Ectodermal cell (in vitro differentiated cells): ENCODE results near the gene PTGIS.

ENCODE experiments used
- H3K27ac ChIP-seq: 2 replicates; pipeline ENCODE4 v1.7.0; 2013; ENCODE audit warnings: mild to moderate bottlenecking, low read depth, low read length; ENCODE audit not compliant: insufficient read depth, poor library complexity, severe bottlenecking
- H3K27me3 ChIP-seq: 2 replicates; pipeline ENCODE4 v1.7.0; 2013; ENCODE audit warnings: mild to moderate bottlenecking, low read length; ENCODE audit not compliant: insufficient read depth, control insufficient read depth, poor library complexity, severe bottlenecking
- H3K36me3 ChIP-seq: one replicate; pipeline ENCODE4 v1.7.0; 2013; ENCODE audit warnings: low read length; ENCODE audit not compliant: control insufficient read depth, insufficient read depth
- H3K4me1 ChIP-seq: one replicate; pipeline ENCODE4 v1.7.0; 2013; ENCODE audit warnings: low read length; ENCODE audit not compliant: control insufficient read depth, insufficient read depth
- H3K4me3 ChIP-seq: 2 replicates; pipeline ENCODE4 v1.7.0; 2013; ENCODE audit warnings: low read depth, low read length, control low read depth; ENCODE audit not compliant: insufficient read depth
- H3K9me3 ChIP-seq: 2 replicates; pipeline ENCODE4 v1.7.0; 2013; ENCODE audit warnings: mild to moderate bottlenecking, low read length, moderate library complexity; ENCODE audit not compliant: control insufficient read depth
- WGBS, 2 experiments: methylation state at CpG; one replicate each; pipeline ENCODE4 v1.1.7; 2013; ENCODE audit warnings: missing lambda C conversion rate in 2 of 2; 5-methylcytosine and 5-hydroxymethylcytosine counted together

PTGIS gene

GRCh38 chr20:49559411-49560081 is 8.4 kb downstream of the PTGIS start:
- H3K4me1 ChIP-seq: peaks cover 4% of the 10 kb centered on the region
- no peak overlapping the region for H3K27ac ChIP-seq
- no peak overlapping the region for H3K4me3 ChIP-seq
- H3K9me3 ChIP-seq: no peaks in the 10 kb centered on the region
- 95% methylated on average over 19 of the region's 19 CpGs for WGBS, 2 experiments
- no peaks in the 10 kb centered on the region for H3K27me3 ChIP-seq
- peaks cover 4% of the 10 kb centered on the region for H3K36me3 ChIP-seq

- Histone ChIP-seq H3K4me3 (no peak overlapping the region), H3K9me3 (no peaks in the 10 kb centered on the region), H3K4me1 (peaks cover 4% of the 10 kb centered on the region), H3K36me3 (peaks cover 4% of the 10 kb centered on the region), H3K27ac (no peak overlapping the region), H3K27me3 (no peaks in the 10 kb centered on the region)
- WGBS, 2 experiments: 67 to 76% methylated on average over 7 to 8 of the region's 8 CpGs
Measured at GRCh38 chr20:49558826-49559225, 9.1 kb downstream of the PTGIS start.

GRCh38 chr20:49557449-49557848 is 10.5 kb downstream of the PTGIS start:
- Histone ChIP-seq H3K36me3 (peaks cover 4% of the 10 kb centered on the region), H3K4me3 (no peak overlapping the region), H3K4me1 (peaks cover 4% of the 10 kb centered on the region), H3K9me3 (no peaks in the 10 kb centered on the region), H3K27me3 (no peaks in the 10 kb centered on the region), H3K27ac (no peak overlapping the region)
- 88% methylated on average over 5 of the region's 5 CpGs for WGBS, 2 experiments

- Histone ChIP-seq H3K27ac (no peak overlapping the region), H3K27me3 (no peaks in the 10 kb centered on the region), H3K9me3 (no peaks in the 10 kb centered on the region), H3K4me1 (no peaks in the 10 kb centered on the region), H3K4me3 (no peak overlapping the region), H3K36me3 (peaks cover 4% of the 10 kb centered on the region)
Measured at GRCh38 chr20:49556621-49557020, 11.3 kb downstream of the PTGIS start.

- no peaks in the 10 kb centered on the region for H3K9me3 ChIP-seq
- no peak overlapping the region for H3K27ac ChIP-seq
- H3K27me3 ChIP-seq: no peaks in the 10 kb centered on the region
- H3K4me3 ChIP-seq: no peak overlapping the region
- H3K4me1 ChIP-seq: no peaks in the 10 kb centered on the region
- WGBS, 2 experiments: 90 to 93% methylated on average over 8 of the region's 8 CpGs
- H3K36me3 ChIP-seq: peaks cover 11% of the 10 kb centered on the region
Measured at GRCh38 chr20:49549801-49550551, 18.0 kb downstream of the PTGIS start.

GRCh38 chr20:49548371-49548947 is 19.5 kb downstream of the PTGIS start:
- Histone ChIP-seq H3K27me3 (no peaks in the 10 kb centered on the region), H3K9me3 (no peaks in the 10 kb centered on the region), H3K27ac (no peak overlapping the region), H3K4me3 (no peak overlapping the region), H3K36me3 (peaks cover 11% of the 10 kb centered on the region), H3K4me1 (no peaks in the 10 kb centered on the region)
- 98% methylated on average over 1 of the region's 1 CpG for WGBS, 2 experiments

- Histone ChIP-seq H3K27ac (no peak overlapping the region), H3K4me1 (no peaks in the 10 kb centered on the region), H3K36me3 (peaks cover 11% of the 10 kb centered on the region), H3K27me3 (no peaks in the 10 kb centered on the region), H3K4me3 (no peak overlapping the region), H3K9me3 (no peaks in the 10 kb centered on the region)
- WGBS, 2 experiments: 92 to 96% methylated on average over 2 of the region's 2 CpGs
Measured at GRCh38 chr20:49545572-49545971, 22.4 kb downstream of the PTGIS start.

- Histone ChIP-seq H3K4me1 (no peaks in the 10 kb centered on the region), H3K4me3 (no peak overlapping the region), H3K27ac (no peak overlapping the region), H3K27me3 (no peaks in the 10 kb centered on the region), H3K9me3 (no peaks in the 10 kb centered on the region), H3K36me3 (peaks cover 14% of the 10 kb centered on the region)
- 92 to 96% methylated on average over 5 of the region's 5 CpGs for WGBS, 2 experiments
Measured at GRCh38 chr20:49544535-49544934, 23.4 kb downstream of the PTGIS start.

GRCh38 chr20:49543858-49544437 is 24.0 kb downstream of the PTGIS start:
- Histone ChIP-seq H3K36me3 (peaks cover 20% of the 10 kb centered on the region), H3K9me3 (no peaks in the 10 kb centered on the region), H3K27me3 (no peaks in the 10 kb centered on the region), H3K4me3 (no peak overlapping the region), H3K4me1 (no peaks in the 10 kb centered on the region), H3K27ac (no peak overlapping the region)
- WGBS, 2 experiments: 95% methylated on average over 10 of the region's 10 CpGs
